Suprapubic skin (tissue), 4 donors: ENCODE results near the gene HDAC7.

Experiments
- EP300 ChIP-seq: sonication (generic); formaldehyde crosslinking; IDR thresholded peaks from one replicate; pipeline ENCODE4 v1.6.1; 2017; ENCODE audit warnings: antibody characterized with exemption
- POLR2A ChIP-seq, 2 donors: fragments of 450-650 bp; IDR thresholded peaks; one replicate each; pipeline ENCODE4 v1.6.1; 2017; ENCODE audit warnings: antibody characterized with exemption in 2 of 2, mild to moderate bottlenecking in 2 of 2, moderate library complexity in 2 of 2
- POLR2AphosphoS5 ChIP-seq, 3 donors: sonication (generic); formaldehyde crosslinking; IDR thresholded peaks; one replicate each; pipeline ENCODE4 v1.6.1; 2017; ENCODE audit warnings: antibody characterized with exemption in 3 of 3
- TF ChIP-seq, protein P1 (sequence below), 2 donors: fragments of 200-600 bp in 1 of 2; fragments of 450-650 bp in 1 of 2; sonication (generic) in 1 of 2; IDR thresholded peaks; one replicate each; pipeline ENCODE4 v1.5.1; 2016 to 2019; ENCODE audit warnings: antibody characterized with exemption in 2 of 2, mild to moderate bottlenecking in 1 of 2, moderate library complexity in 1 of 2

GRCh38 chr12:47744005-47744651 lies 75.6 kb downstream of the HDAC7 start:
- TF ChIP-seq, protein P1, sequence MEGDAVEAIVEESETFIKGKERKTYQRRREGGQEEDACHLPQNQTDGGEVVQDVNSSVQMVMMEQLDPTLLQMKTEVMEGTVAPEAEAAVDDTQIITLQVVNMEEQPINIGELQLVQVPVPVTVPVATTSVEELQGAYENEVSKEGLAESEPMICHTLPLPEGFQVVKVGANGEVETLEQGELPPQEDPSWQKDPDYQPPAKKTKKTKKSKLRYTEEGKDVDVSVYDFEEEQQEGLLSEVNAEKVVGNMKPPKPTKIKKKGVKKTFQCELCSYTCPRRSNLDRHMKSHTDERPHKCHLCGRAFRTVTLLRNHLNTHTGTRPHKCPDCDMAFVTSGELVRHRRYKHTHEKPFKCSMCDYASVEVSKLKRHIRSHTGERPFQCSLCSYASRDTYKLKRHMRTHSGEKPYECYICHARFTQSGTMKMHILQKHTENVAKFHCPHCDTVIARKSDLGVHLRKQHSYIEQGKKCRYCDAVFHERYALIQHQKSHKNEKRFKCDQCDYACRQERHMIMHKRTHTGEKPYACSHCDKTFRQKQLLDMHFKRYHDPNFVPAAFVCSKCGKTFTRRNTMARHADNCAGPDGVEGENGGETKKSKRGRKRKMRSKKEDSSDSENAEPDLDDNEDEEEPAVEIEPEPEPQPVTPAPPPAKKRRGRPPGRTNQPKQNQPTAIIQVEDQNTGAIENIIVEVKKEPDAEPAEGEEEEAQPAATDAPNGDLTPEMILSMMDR (IDR thresholded peaks at IDR 0.05) = peak; percentile 34 to 51
- TF ChIP-seq EP300 = no peak
- no peak for TF ChIP-seq POLR2AphosphoS5 (IDR thresholded peaks at IDR 0.05)
- no peak for TF ChIP-seq POLR2A (IDR thresholded peaks at IDR 0.05)
